Endothelial cell of umbilical vein (primary cell): ENCODE data around the gene TIMM17B.

Experiments
- CTCF ChIP-seq, 2 donors: IDR thresholded peaks; 1 replicate in 1 of 2; 2 replicates in 1 of 2; pipeline ENCODE4 v1.5.1; 2011; ENCODE audit warnings: low read length in 2 of 2, mild to moderate bottlenecking in 2 of 2, moderate library complexity in 2 of 2, control low read depth in 1 of 2, inconsistent platforms in 1 of 2, low read depth in 1 of 2; ENCODE audit not compliant: insufficient read depth in 1 of 2; ENCODE audit errors: extremely low read depth in 1 of 2
- EZH2 ChIP-seq: IDR thresholded peaks from 2 replicates; pipeline ENCODE4 v1.6.1; 2012; ENCODE audit warnings: borderline replicate concordance, low read depth, mild to moderate bottlenecking, moderate library complexity, low read length, inconsistent platforms; ENCODE audit not compliant: severe bottlenecking
- POLR2A ChIP-seq: IDR thresholded peaks from 2 replicates; pipeline ENCODE4 v1.6.1; 2012; ENCODE audit warnings: low read depth, mild to moderate bottlenecking, control low read depth, low read length

- TF ChIP-seq CTCF (IDR thresholded peaks at IDR 0.05; ENCODE audit: extremely low read depth in 1 of 2, insufficient read depth in 1 of 2, low read depth in 1 of 2, low read length in 2 of 2) = no peak
- no peak for TF ChIP-seq EZH2
- no peak for TF ChIP-seq POLR2A
Measured at GRCh38 chrX:48924270-48924669, 26.7 kb upstream of the TIMM17B start.
